H1 (cell line): ENCODE measurements around the gene PML. TPM values are rescaled to one million over a fixed set of nuclear protein-coding genes. Genes with fewer than 3 reads are reported as not detected.
A peak's percentile ranks its signal among the peaks of the same experiment; 100 is the strongest.
"Not testable (repeated sequence)": the region's sequence is repeated elsewhere in the genome, so short reads cannot be mapped to it uniquely, and the experiment has no call there.

Experiments
- CTCF ChIA-PET: fragments of 300-600 bp; sonication (Branson Sonifier 250); formaldehyde crosslinking; loops from one replicate; lab custom pipeline; 2021; ENCODE audit not compliant: partially characterized antibody; lab: Charles Lee
- POLR2A ChIA-PET: fragments of 300-600 bp; sonication (Branson Sonifier 250); formaldehyde crosslinking; loops from one replicate; lab custom pipeline; 2021; ENCODE audit warnings: inconsistent platforms; ENCODE audit not compliant: partially characterized antibody; lab: Charles Lee
- DNase-seq, 2 experiments: peaks; one replicate each; pipeline versions ENCODE4 v3.0.0 to v3.0.0-alpha.2; 2010 to 2022; ENCODE audit warnings: low spot score in 2 of 2, low read depth in 1 of 2, mixed read lengths in 1 of 2
- FAIRE-seq: peaks from 2 replicates; lab custom pipeline; 2011; peaks lifted over from hg19 to GRCh38; lab: Jason Lieb, UNC
- H2AFZ ChIP-seq: 2 replicates; pipeline ENCODE4 v1.8.1; 2012; ENCODE audit warnings: low read length, inconsistent platforms
- H2AK5ac ChIP-seq: 2 replicates; pipeline ENCODE4 v1.6.1; 2013; ENCODE audit warnings: low read depth, low read length
- H2BK120ac ChIP-seq: replicated peaks from 2 replicates; pipeline ENCODE3; 2013; ENCODE audit warnings: low read depth, low read length, inconsistent platforms
- H2BK12ac ChIP-seq: 2 replicates; pipeline ENCODE4 v1.6.1; 2013; ENCODE audit warnings: low read depth, low read length
- H2BK15ac ChIP-seq: 2 replicates; pipeline ENCODE4 v1.6.1; 2013; ENCODE audit warnings: low read length
- H2BK20ac ChIP-seq: 2 replicates; pipeline ENCODE4 v1.6.1; 2013; ENCODE audit warnings: low read length
- H2BK5ac ChIP-seq: 2 replicates; pipeline ENCODE4 v1.6.1; 2013; ENCODE audit warnings: low read depth, low read length
- H3K14ac ChIP-seq: 2 replicates; pipeline ENCODE4 v1.6.1; 2013; ENCODE audit warnings: inconsistent platforms; ENCODE audit not compliant: insufficient read length
- H3K18ac ChIP-seq: 2 replicates; pipeline ENCODE4 v1.6.1; 2013; ENCODE audit warnings: low read length; ENCODE audit errors: extremely low read depth
- H3K23ac ChIP-seq: 2 replicates; pipeline ENCODE4 v1.6.1; 2013; ENCODE audit warnings: inconsistent platforms; ENCODE audit not compliant: insufficient read length
- H3K23me2 ChIP-seq: 2 replicates; pipeline ENCODE4 v1.6.1; 2013; ENCODE audit warnings: low read depth, low read length
- H3K27ac ChIP-seq: 2 replicates; pipeline ENCODE4 v1.6.1; 2011; ENCODE audit warnings: low read depth, low read length, inconsistent platforms
- H3K27me3 ChIP-seq, 4 experiments: replicated peaks in 1 of 4; 1 replicate in 1 of 4; 2 replicates in 3 of 4; pipeline versions ENCODE4 v1.6.1 to v1.8.1; 2011 to 2013; ENCODE audit warnings: low read length in 3 of 4, mild to moderate bottlenecking in 3 of 4, inconsistent platforms in 2 of 4, mixed read lengths in 2 of 4, moderate library complexity in 1 of 4; ENCODE audit not compliant: control insufficient read depth in 3 of 4, insufficient read depth in 3 of 4; ENCODE audit errors: extremely low read depth in 1 of 4
- H3K36me3 ChIP-seq, 4 experiments: 2 replicates each; pipeline versions ENCODE4 v1.6.1 to v1.8.1; 2011 to 2013; ENCODE audit warnings: mild to moderate bottlenecking in 4 of 4, low read length in 3 of 4, moderate library complexity in 2 of 4, control low read depth in 1 of 4, inconsistent platforms in 1 of 4; ENCODE audit not compliant: insufficient read depth in 4 of 4, control insufficient read depth in 2 of 4
- H3K4ac ChIP-seq: replicated peaks from 2 replicates; pipeline ENCODE3; 2013; ENCODE audit warnings: low read length, low read depth, mixed read lengths, inconsistent platforms; ENCODE audit not compliant: insufficient read length
- H3K4me1 ChIP-seq, 4 experiments: replicated peaks in 1 of 4; 1 replicate in 1 of 4; 2 replicates in 3 of 4; pipeline versions ENCODE4 v1.6.1 to v1.8.1; 2011 to 2013; ENCODE audit warnings: low read length in 3 of 4, inconsistent platforms in 2 of 4, mixed read lengths in 1 of 4; ENCODE audit not compliant: insufficient read depth in 4 of 4, control insufficient read depth in 3 of 4
- H3K4me2 ChIP-seq, 2 experiments: 2 replicates each; pipeline versions ENCODE4 v1.6.1 to v1.8.1; 2011 to 2013; ENCODE audit warnings: low read depth in 2 of 2, low read length in 2 of 2, control low read depth in 1 of 2, inconsistent platforms in 1 of 2, mild to moderate bottlenecking in 1 of 2; ENCODE audit not compliant: insufficient read depth in 1 of 2
- H3K4me3 ChIP-seq, 4 experiments: fragments of 200-600, 300-600 bp in 1 of 4; sonication (generic), shearing (Covaris generic), sonication (Bioruptor Twin) in 1 of 4; 2 replicates each; pipeline versions ENCODE4 v1.5.1 to v1.8.1; 2011 to 2016; ENCODE audit warnings: low read length in 4 of 4, low read depth in 3 of 4, control low read depth in 2 of 4, inconsistent platforms in 2 of 4, mild to moderate bottlenecking in 2 of 4, mixed read lengths in 1 of 4, moderate library complexity in 1 of 4; ENCODE audit not compliant: insufficient read depth in 2 of 4; ENCODE audit errors: extremely low read depth in 1 of 4
- H3K56ac ChIP-seq: replicated peaks from 2 replicates; pipeline ENCODE3; 2013; ENCODE audit warnings: low read depth, mild to moderate bottlenecking, mixed read lengths, low read length, inconsistent platforms; ENCODE audit not compliant: insufficient read length
- H3K79me1 ChIP-seq: 2 replicates; pipeline ENCODE4 v1.6.1; 2013; ENCODE audit warnings: low read depth, low read length, control low read depth
- H3K79me2 ChIP-seq, 2 experiments: 2 replicates each; pipeline versions ENCODE4 v1.6.1 to v1.8.1; 2012 to 2013; ENCODE audit warnings: low read length in 2 of 2, mild to moderate bottlenecking in 2 of 2, inconsistent platforms in 1 of 2; ENCODE audit not compliant: insufficient read depth in 2 of 2, control insufficient read depth in 1 of 2
- H3K9ac ChIP-seq, 4 experiments: replicated peaks in 1 of 4; 1 replicate in 1 of 4; 2 replicates in 3 of 4; pipeline versions ENCODE4 v1.6.1 to v1.8.1; 2011 to 2013; ENCODE audit warnings: low read depth in 3 of 4, low read length in 3 of 4, control low read depth in 2 of 4, mild to moderate bottlenecking in 2 of 4, moderate library complexity in 2 of 4, inconsistent platforms in 1 of 4; ENCODE audit errors: extremely low read depth in 1 of 4
- H3K9me3 ChIP-seq, 2 experiments: 2 replicates each; pipeline versions ENCODE4 v1.6.1 to v1.8.1; 2012 to 2013; ENCODE audit warnings: mild to moderate bottlenecking in 2 of 2, moderate library complexity in 2 of 2, control low read depth in 1 of 2, inconsistent platforms in 1 of 2, low read depth in 1 of 2, low read length in 1 of 2, mixed read lengths in 1 of 2; ENCODE audit not compliant: insufficient read depth in 2 of 2
- H4K20me1 ChIP-seq, 2 experiments: replicated peaks in 1 of 2; 2 replicates each; pipeline versions ENCODE3 to v1.8.1; 2011 to 2013; ENCODE audit warnings: inconsistent platforms in 2 of 2, low read length in 2 of 2, mild to moderate bottlenecking in 1 of 2; ENCODE audit not compliant: insufficient read depth in 2 of 2, control insufficient read depth in 1 of 2
- H4K5ac ChIP-seq: 2 replicates; pipeline ENCODE4 v1.6.1; 2013; ENCODE audit warnings: low read length, low read depth, mixed read lengths, inconsistent platforms; ENCODE audit not compliant: insufficient read length
- H4K8ac ChIP-seq: 2 replicates; pipeline ENCODE4 v1.8.0; 2013; ENCODE audit warnings: mild to moderate bottlenecking, moderate library complexity, low read length, inconsistent platforms; ENCODE audit not compliant: insufficient read depth; ENCODE audit errors: extremely low read depth
- H4K91ac ChIP-seq: replicated peaks from 2 replicates; pipeline ENCODE3; 2013; ENCODE audit warnings: low read length, mixed read lengths, inconsistent platforms; ENCODE audit not compliant: insufficient read length
- WGBS, 2 experiments: shearing (Covaris generic) in 1 of 2; methylation state at CpG; one replicate each; pipeline versions ENCODE4 v1.1.6 to v1.1.7; 2013 to 2015; ENCODE audit warnings: low lambda C conversion rate in 2 of 2, mixed read lengths in 2 of 2, inconsistent platforms in 1 of 2, low coverage in 1 of 2, missing lambda C conversion rate in 1 of 2; ENCODE audit not compliant: insufficient replicate concordance in 2 of 2, insufficient coverage in 1 of 2, insufficient read length in 1 of 2; ENCODE audit errors: extremely low coverage in 1 of 2, missing lambda C conversion rate in 1 of 2; 5-methylcytosine and 5-hydroxymethylcytosine counted together
- polyA plus RNA-seq, 7 experiments: library from polyadenylated mRNA; depleted of rRNA in 3 of 7; stranded (reverse) in 5 of 7; unstranded in 2 of 7; fragments of >200 nt in 5 of 7; fragments of 200-250 nt in 2 of 7; gene quantifications; 1 replicate in 5 of 7; 2 replicates in 1 of 7; 4 replicates in 1 of 7; pipeline versions ENCODE4 v1.2.1 to v1.2.3, GENCODE V29; 2011 to 2013; ENCODE audit warnings: missing spikeins in 2 of 7, mixed read lengths in 2 of 7
- total RNA-seq: library from RNA; stranded (reverse); fragmentation: NEBNext Ultra II Directional; extraction: Animal tissue kit (Norgen Biotek cat#: 25700); gene quantifications from 2 replicates; pipeline ENCODE4 v1.2.1, GENCODE V29; 2021

Gene PML
- total and polyA plus RNA-seq, 2 of the 8 experiments (the other 6 are each of a cell fraction or from before 2014, with no cell fraction given) = 14.9 to 30.3 TPM

DNA sequence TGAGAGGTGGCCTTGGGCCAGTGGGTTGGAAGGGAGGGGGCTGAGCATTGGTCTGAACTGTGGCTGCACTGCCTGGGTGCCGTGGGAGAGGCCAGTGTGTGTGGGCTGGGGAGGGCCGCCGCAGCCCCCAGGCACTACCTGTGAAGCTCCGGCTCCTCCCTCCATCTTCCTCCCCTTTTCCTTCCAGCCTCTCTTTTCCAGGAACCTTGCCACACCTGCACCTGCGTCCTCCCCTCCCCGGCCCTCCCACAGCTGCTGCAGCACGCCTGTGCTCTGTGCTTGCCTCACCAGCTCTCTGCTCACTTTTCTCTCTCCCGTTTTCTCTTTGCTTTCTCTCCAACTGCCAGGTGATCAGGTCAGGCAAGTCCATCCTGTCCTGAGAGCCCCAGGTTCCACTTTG is 70.3 kb downstream of the PML start:
- H2AK5ac ChIP-seq, H2AFZ ChIP-seq, H3K4me2 ChIP-seq, H3K9ac ChIP-seq, H3K18ac ChIP-seq, H4K5ac ChIP-seq, H3K56ac ChIP-seq, H3K4ac ChIP-seq, H3K36me3 ChIP-seq, H3K79me2 ChIP-seq, H3K23ac ChIP-seq, FAIRE-seq, H4K8ac ChIP-seq, H3K27ac ChIP-seq, H3K9me3 ChIP-seq, H2BK120ac ChIP-seq, H2BK5ac ChIP-seq, H3K4me1 ChIP-seq, H3K4me3 ChIP-seq, DNase-seq, POLR2A ChIA-PET, H3K14ac ChIP-seq, H4K91ac ChIP-seq, H3K23me2 ChIP-seq, H4K20me1 ChIP-seq, H3K79me1 ChIP-seq, H3K27me3 ChIP-seq: not testable (repeated sequence)
- CTCF ChIA-PET = interaction anchor here (0.6 to 2.0 kb wide), 12 partner anchors 10 to 1235 kb away, joined by 3 to 7 read pairs (median 5); no protein-coding TSS in a partner anchor
- Histone ChIP-seq H2BK15ac (peak overlapping the region; percentile 29; the same call in 1 of the 2 replicates), H2BK20ac (peak overlapping the region; percentile 90; the same call in 1 of the 2 replicates), H2BK12ac (peak overlapping the region; percentile 50; the same call in 1 of the 2 replicates)
- 82% methylated on average over 8 of the region's 8 CpGs; no CpG with 5 or more reads in 1 of the 2 experiments for WGBS, 2 experiments
